ENCODE data around the gene FHIT.

FHIT gene

GRCh38 chr3:59699648-59700320 is 1551.5 kb downstream of the FHIT start:
- H3K4me3 ChIP-seq (replicated peaks in 1 of 2; ENCODE audit: low read depth in 2 of 2, low read length in 2 of 2): no peak overlapping the region
- TF ChIP-seq, protein P1, sequence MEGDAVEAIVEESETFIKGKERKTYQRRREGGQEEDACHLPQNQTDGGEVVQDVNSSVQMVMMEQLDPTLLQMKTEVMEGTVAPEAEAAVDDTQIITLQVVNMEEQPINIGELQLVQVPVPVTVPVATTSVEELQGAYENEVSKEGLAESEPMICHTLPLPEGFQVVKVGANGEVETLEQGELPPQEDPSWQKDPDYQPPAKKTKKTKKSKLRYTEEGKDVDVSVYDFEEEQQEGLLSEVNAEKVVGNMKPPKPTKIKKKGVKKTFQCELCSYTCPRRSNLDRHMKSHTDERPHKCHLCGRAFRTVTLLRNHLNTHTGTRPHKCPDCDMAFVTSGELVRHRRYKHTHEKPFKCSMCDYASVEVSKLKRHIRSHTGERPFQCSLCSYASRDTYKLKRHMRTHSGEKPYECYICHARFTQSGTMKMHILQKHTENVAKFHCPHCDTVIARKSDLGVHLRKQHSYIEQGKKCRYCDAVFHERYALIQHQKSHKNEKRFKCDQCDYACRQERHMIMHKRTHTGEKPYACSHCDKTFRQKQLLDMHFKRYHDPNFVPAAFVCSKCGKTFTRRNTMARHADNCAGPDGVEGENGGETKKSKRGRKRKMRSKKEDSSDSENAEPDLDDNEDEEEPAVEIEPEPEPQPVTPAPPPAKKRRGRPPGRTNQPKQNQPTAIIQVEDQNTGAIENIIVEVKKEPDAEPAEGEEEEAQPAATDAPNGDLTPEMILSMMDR (IDR thresholded peaks at IDR 0.05; ENCODE audit: low read depth, low read length): no peak
- no peak for DNase-seq (ENCODE audit: low read depth in 2 of 2)

All from cardiac fibroblast (primary cell).